Endothelial cell of umbilical vein (primary cell): ENCODE data around the gene VRK1. TPM values are rescaled to one million over a fixed set of nuclear protein-coding genes. Genes with fewer than 3 reads are reported as not detected.

Source experiments
- BruUV-seq: library from RNA; stranded (reverse); fragments of 400-500 nt; replicated peaks from 2 replicates; lab custom pipeline; 2021; lab: Mats Ljungman, UMichigan
- CTCF ChIA-PET: fragments of 300-600, 350-600 bp; sonication (Branson Sonifier 250); formaldehyde crosslinking; loops from one replicate; lab custom pipeline; 2021; ENCODE audit warnings: antibody characterized with exemption, inconsistent platforms; lab: Charles Lee
- POLR2A ChIA-PET: fragments of 300-600, 350-600 bp; sonication (Branson Sonifier 250); formaldehyde crosslinking; loops from one replicate; lab custom pipeline; 2021; ENCODE audit warnings: antibody characterized with exemption, inconsistent platforms; lab: Charles Lee
- DNase-seq: peaks from one replicate; pipeline ENCODE4 v3.0.0-alpha.2; 2011; ENCODE audit warnings: low read depth, low spot score
- FAIRE-seq: peaks from 2 replicates; lab custom pipeline; 2011; peaks lifted over from hg19 to GRCh38; lab: Jason Lieb, UNC
- H2AFZ ChIP-seq: 2 replicates; pipeline ENCODE4 v1.6.0; 2012; ENCODE audit warnings: low read depth, low read length, control low read depth, inconsistent platforms
- H3K27ac ChIP-seq: 2 replicates; pipeline ENCODE4 v1.5.1; 2011; ENCODE audit warnings: low read depth, mild to moderate bottlenecking, control low read depth, low read length, moderate library complexity; ENCODE audit not compliant: insufficient read depth
- H3K27me3 ChIP-seq, 2 experiments: 2 replicates each; pipeline versions ENCODE4 v1.6.0 to v1.6.1; 2011; ENCODE audit warnings: low read length in 2 of 2, mixed read lengths in 1 of 2; ENCODE audit not compliant: control insufficient read depth in 2 of 2, insufficient read depth in 2 of 2
- H3K36me3 ChIP-seq, 2 experiments: 2 replicates in 1 of 2; 3 replicates in 1 of 2; pipeline ENCODE4 v1.5.1; 2011; ENCODE audit warnings: low read length in 2 of 2, mild to moderate bottlenecking in 1 of 2, moderate library complexity in 1 of 2; ENCODE audit not compliant: control insufficient read depth in 2 of 2, insufficient read depth in 2 of 2; ENCODE audit errors: extremely low read depth in 1 of 2
- H3K4me1 ChIP-seq: 3 replicates; pipeline ENCODE4 v1.5.1; 2011; ENCODE audit warnings: mild to moderate bottlenecking, low read length; ENCODE audit not compliant: control insufficient read depth, insufficient read depth; ENCODE audit errors: extremely low read depth
- H3K4me2 ChIP-seq: 2 replicates; pipeline ENCODE4 v1.6.1; 2011; ENCODE audit warnings: low read length, control low read depth, mixed read lengths; ENCODE audit not compliant: insufficient read depth
- H3K4me3 ChIP-seq, 3 experiments: fragments of 200-600 bp in 1 of 3; sonication (generic), shearing (Covaris generic) in 1 of 3; replicated peaks in 1 of 3; 2 replicates each; pipeline ENCODE4 v1.5.1; 2011 to 2016; ENCODE audit warnings: control low read depth in 3 of 3, low read length in 3 of 3, mild to moderate bottlenecking in 2 of 3, inconsistent platforms in 1 of 3, low read depth in 1 of 3, moderate library complexity in 1 of 3; ENCODE audit not compliant: insufficient read depth in 1 of 3
- H3K79me2 ChIP-seq: 2 replicates; pipeline ENCODE4 v1.6.0; 2012; ENCODE audit warnings: low read length, inconsistent platforms; ENCODE audit not compliant: control insufficient read depth, insufficient read depth
- H3K9ac ChIP-seq: replicated peaks from 2 replicates; pipeline ENCODE3; 2011; ENCODE audit warnings: low read length, control low read depth; ENCODE audit not compliant: insufficient read depth; ENCODE audit errors: extremely low read depth
- H3K9me1 ChIP-seq: replicated peaks from 3 replicates; pipeline ENCODE4 v1.6.0; 2011; ENCODE audit warnings: mild to moderate bottlenecking, low read length; ENCODE audit not compliant: control insufficient read depth, insufficient read depth; ENCODE audit errors: extremely low read depth
- H3K9me3 ChIP-seq: replicated peaks from 2 replicates; pipeline ENCODE4 v1.5.1; 2012; ENCODE audit warnings: low read length, inconsistent platforms; ENCODE audit not compliant: control insufficient read depth, insufficient read depth
- H4K20me1 ChIP-seq: replicated peaks from 2 replicates; pipeline ENCODE3; 2011; ENCODE audit warnings: mild to moderate bottlenecking, low read length; ENCODE audit not compliant: control insufficient read depth, insufficient read depth; ENCODE audit errors: extremely low read depth
- CTCF ChIP-seq, 2 donors: IDR thresholded peaks; 1 replicate in 1 of 2; 2 replicates in 1 of 2; pipeline ENCODE4 v1.5.1; 2011; ENCODE audit warnings: low read length in 2 of 2, mild to moderate bottlenecking in 2 of 2, moderate library complexity in 2 of 2, control low read depth in 1 of 2, inconsistent platforms in 1 of 2, low read depth in 1 of 2; ENCODE audit not compliant: insufficient read depth in 1 of 2; ENCODE audit errors: extremely low read depth in 1 of 2
- EZH2 ChIP-seq: IDR thresholded peaks from 2 replicates; pipeline ENCODE4 v1.6.1; 2012; ENCODE audit warnings: borderline replicate concordance, low read depth, mild to moderate bottlenecking, moderate library complexity, low read length, inconsistent platforms; ENCODE audit not compliant: severe bottlenecking
- GATA2 ChIP-seq: IDR thresholded peaks from 2 replicates; pipeline ENCODE4 v1.7.0; 2011; ENCODE audit warnings: low read depth, mild to moderate bottlenecking, moderate library complexity, mixed read lengths, low read length; ENCODE audit not compliant: insufficient read length, insufficient read depth
- JUN ChIP-seq: IDR thresholded peaks from 2 replicates; pipeline ENCODE4 v1.6.1; 2011; ENCODE audit warnings: borderline replicate concordance, low read depth; ENCODE audit not compliant: insufficient read length, insufficient read depth
- MAX ChIP-seq: IDR thresholded peaks from 2 replicates; pipeline ENCODE4 v1.6.1; 2011; ENCODE audit not compliant: insufficient read depth, insufficient read length
- MYC ChIP-seq: IDR thresholded peaks from one replicate; pipeline ENCODE4 v1.6.1; 2011; ENCODE audit warnings: mild to moderate bottlenecking, low read depth, low read length
- POLR2A ChIP-seq: IDR thresholded peaks from 2 replicates; pipeline ENCODE4 v1.6.1; 2012; ENCODE audit warnings: low read depth, mild to moderate bottlenecking, control low read depth, low read length
- POLR2AphosphoS5 ChIP-seq: IDR thresholded peaks from 2 replicates; pipeline ENCODE4 v1.6.1; 2012; ENCODE audit warnings: low read depth, mild to moderate bottlenecking, control low read depth, low read length, moderate library complexity; ENCODE audit not compliant: insufficient read depth
- dilution Hi-C: fragments of 300-500 bp; cut with MboI; formaldehyde crosslinking; loops from one replicate; pipeline ENCODE4 v1.15.0; 2019; ENCODE audit warnings: low sequenced_read_pairs; ENCODE audit not compliant: extremely low pct_ligation_motif_present
- intact Hi-C: fragments of 100-400 bp; cut with micrococcal nuclease; formaldehyde crosslinking; loops from one replicate; pipeline ENCODE4 v1.10.0; 2022
- polyA plus RNA-seq, 4 experiments: library from polyadenylated mRNA; depleted of rRNA in 3 of 4; stranded (reverse) in 3 of 4; unstranded in 1 of 4; fragments of >200 nt; gene quantifications; 2 replicates each; pipeline versions ENCODE4 v1.2.1 to v1.2.3, GENCODE V29; 2011 to 2012; ENCODE audit warnings: missing spikeins in 1 of 4
- total RNA-seq: library from RNA; stranded (reverse); gene quantifications from 2 replicates; pipeline ENCODE4 v1.2.3, GENCODE V29; 2021

Gene VRK1
- total and polyA plus RNA-seq, 2 donors (not counting 3 experiments of a cell fraction or from before 2014, with no cell fraction given): 7.1 to 31.7 TPM

GRCh38 chr14:96827290-96827689 is 30.1 kb downstream of the VRK1 start:
- intact Hi-C loops: no loop called here
- dilution Hi-C loops: no loop called here

More at GRCh38 chr14:96827290-96827689, 30.1 kb downstream of the VRK1 start:
- Histone ChIP-seq H3K27ac (no peak overlapping the region), H3K9ac (no peak overlapping the region), H3K4me3 (no peak overlapping the region), H3K9me3 (no peaks in the 10 kb centered on the region), H3K27me3 (no peaks in the 10 kb centered on the region), H3K9me1 (no peaks in the 10 kb centered on the region), H4K20me1 (peaks cover 2% of the 10 kb centered on the region), H3K4me2 (no peak overlapping the region), H3K4me1 (no peaks in the 10 kb centered on the region), H3K36me3 (no peaks in the 10 kb centered on the region), H3K79me2 (peaks cover 87% of the 10 kb centered on the region), H2AFZ (no peak overlapping the region)
- BruUV-seq: no TSS peak
- CTCF ChIA-PET: interaction anchor here (1.7 to 5.2 kb wide), 2 partner anchors 10 to 25 kb away, joined by 4 to 33 read pairs; no protein-coding TSS in a partner anchor
- no peak for TF ChIP-seq CTCF (IDR thresholded peaks at IDR 0.05; ENCODE audit: extremely low read depth in 1 of 2, insufficient read depth in 1 of 2, low read depth in 1 of 2, low read length in 2 of 2)
- TF ChIP-seq POLR2A: no peak
- no peak for TF ChIP-seq EZH2
- no peak for TF ChIP-seq MAX
- no peak for TF ChIP-seq MYC
- TF ChIP-seq POLR2AphosphoS5: no peak
- TF ChIP-seq GATA2: no peak
- no peak for TF ChIP-seq JUN
- no peak for FAIRE-seq
- POLR2A ChIA-PET: no interaction called here
- DNase-seq: no peak
